ENCODE measurements around the gene RPS2.

GRCh38 chr16:1913327-1914083, 51.1 kb downstream of the RPS2 start:
- TF ChIP-seq CTCF (IDR thresholded peaks at IDR 0.05; ENCODE audit: insufficient read depth, low read length) (no peak), POLR2AphosphoS5 (IDR thresholded peaks at IDR 0.05; ENCODE audit: low read depth) (no peak)

All from HL-60 (cell line).